Activated naive CD8-positive, alpha-beta T cell treated with anti-CD3 and anti-CD28 coated beads for 36 hours (primary cell): Measurements from ENCODE around the gene ELAPOR2. TPM values are rescaled to one million over a fixed set of nuclear protein-coding genes. Genes with fewer than 3 reads are reported as not detected.

Experiments used
- DNase-seq: peaks from one replicate; pipeline ENCODE4 v3.0.0; 2021
- H3K27ac Mint-ChIP-seq: one replicate; pipeline ENCODE4 v1.8.0; 2022; ENCODE audit warnings: mild to moderate bottlenecking, moderate library complexity, mixed read lengths
- H3K27me3 Mint-ChIP-seq: one replicate; pipeline ENCODE4 v1.8.0; 2022; ENCODE audit warnings: mild to moderate bottlenecking, mixed read lengths
- H3K36me3 Mint-ChIP-seq: one replicate; pipeline ENCODE4 v1.8.0; 2021; ENCODE audit warnings: mild to moderate bottlenecking, mixed read lengths
- H3K4me1 Mint-ChIP-seq: one replicate; pipeline ENCODE4 v1.8.0; 2021; ENCODE audit warnings: mixed read lengths
- H3K4me3 Mint-ChIP-seq: one replicate; pipeline ENCODE4 v1.8.0; 2022; ENCODE audit warnings: mild to moderate bottlenecking, moderate library complexity, mixed read lengths
- H3K9me3 Mint-ChIP-seq: one replicate; pipeline ENCODE4 v1.8.0; 2022; ENCODE audit warnings: mixed read lengths
- total RNA-seq, 2 experiments: library from RNA; stranded (reverse); gene quantifications; one replicate each; pipeline ENCODE4 v1.2.3, GENCODE V29; 2021

ELAPOR2 gene
- total RNA-seq, 2 experiments from 2014 or later = 1.6 to 2.2 TPM

DNA sequence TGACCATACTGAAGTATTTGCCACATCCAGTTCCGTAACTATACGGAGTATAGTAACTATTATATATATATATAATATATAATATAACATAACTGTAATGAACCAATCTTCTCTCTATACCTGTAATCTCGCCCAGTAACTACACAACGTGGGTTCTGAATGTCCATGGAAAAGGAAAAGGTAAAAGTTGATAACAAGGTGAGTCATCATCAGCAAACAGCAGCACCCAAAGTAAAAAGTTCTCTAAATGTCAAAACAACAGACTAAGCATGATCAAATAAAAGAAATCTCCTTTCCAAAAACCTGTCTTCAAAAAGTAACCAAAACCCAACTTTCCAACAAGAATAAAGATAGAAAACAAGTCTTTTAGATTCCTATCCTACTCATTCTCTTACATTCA is 42.8 kb downstream of the ELAPOR2 start:
- H3K27ac Mint-ChIP-seq = no peak overlapping the region
- no peak for DNase-seq
- H3K4me3 Mint-ChIP-seq = no peak overlapping the region
- H3K27me3 Mint-ChIP-seq = peaks cover 12% of the 10 kb centered on the region
- no peaks in the 10 kb centered on the region for H3K9me3 Mint-ChIP-seq
- H3K36me3 Mint-ChIP-seq = no peaks in the 10 kb centered on the region
- no peaks in the 10 kb centered on the region for H3K4me1 Mint-ChIP-seq

- Mint-ChIP-seq H3K4me3 (no peak overlapping the region), H3K9me3 (no peaks in the 10 kb centered on the region), H3K4me1 (no peaks in the 10 kb centered on the region), H3K27ac (no peak overlapping the region), H3K27me3 (peaks cover 12% of the 10 kb centered on the region), H3K36me3 (no peaks in the 10 kb centered on the region)
- no peak for DNase-seq
Measured at GRCh38 chr7:87013840-87014190, 45.6 kb downstream of the ELAPOR2 start.

DNA sequence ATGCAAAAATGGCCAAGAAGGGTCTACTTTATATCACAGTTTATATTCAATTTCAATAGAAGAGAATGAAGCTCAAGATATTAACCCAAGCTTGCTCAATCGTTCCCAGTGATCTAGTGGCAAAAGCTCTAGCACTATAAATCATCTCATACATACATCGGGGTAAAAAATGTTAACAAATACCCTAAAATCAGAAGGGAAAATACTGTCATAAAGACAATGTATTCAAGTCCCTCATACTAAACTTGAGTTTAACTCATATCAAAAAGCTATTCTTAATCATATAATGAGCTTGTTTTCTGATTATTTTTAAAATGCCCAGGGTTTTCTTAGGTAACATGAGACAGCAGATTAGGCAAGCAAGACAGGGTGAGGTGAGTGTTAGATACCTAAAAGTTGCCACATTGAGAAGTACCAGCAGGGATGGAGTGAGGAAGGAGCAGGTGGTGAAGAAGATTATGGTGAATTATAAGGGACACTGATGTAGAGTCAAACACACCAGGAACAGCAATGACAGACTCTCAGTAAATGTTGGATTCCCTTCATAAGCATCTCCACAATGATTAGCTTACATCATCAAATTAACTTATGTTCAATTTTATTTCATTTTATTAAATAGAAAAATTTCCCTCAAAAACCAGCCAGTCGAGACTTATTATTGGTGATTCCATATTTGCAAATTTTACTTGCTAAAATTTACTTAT is 46.2 kb downstream of the ELAPOR2 start:
- no peak overlapping the region for H3K4me3 Mint-ChIP-seq

More for the DNA sequence above, 46.2 kb downstream of the ELAPOR2 start:
- no peak for DNase-seq
- no peaks in the 10 kb centered on the region for H3K9me3 Mint-ChIP-seq
- no peaks in the 10 kb centered on the region for H3K36me3 Mint-ChIP-seq
- no peaks in the 10 kb centered on the region for H3K4me1 Mint-ChIP-seq
- H3K27me3 Mint-ChIP-seq = peaks cover 12% of the 10 kb centered on the region
- H3K27ac Mint-ChIP-seq = no peak overlapping the region

Other genes with a start within 250 kb of the ELAPOR2 start
- 10 to 100 TPM; 57.1 to 59.9 TPM for gene DMTF1, start 92.8 kb upstream of the ELAPOR2 start, total RNA-seq
- 10 to 100 TPM; 86.3 to 94.9 TPM for gene TMEM243, start 160.1 kb upstream of the ELAPOR2 start, total RNA-seq